SKM-1 treated with dmso at 0.1 percent for 144 hours (cell line): ENCODE data around the gene IGLL5.
"Not testable (repeated sequence)": the region's sequence is repeated elsewhere in the genome, so short reads cannot be mapped to it uniquely, and the experiment has no call there.

Source experiments
- DNase-seq: peaks from one replicate; lab custom pipeline; 2025; ENCODE audit not compliant: unreplicated experiment; lab: John Stamatoyannopoulos, UW

The IGLL5 gene

GRCh38 chr22:22884010-22884887, 3.4 kb upstream of the IGLL5 start:
- DNase-seq, result peak; percentile 91

GRCh38 chr22:22884888-22885840, 2.5 kb upstream of the IGLL5 start:
- no peak for DNase-seq

GRCh38 chr22:22886546-22886945, 1.1 kb upstream of the IGLL5 start:
- no peak for DNase-seq

GRCh38 chr22:22888571-22889353, 1.1 kb downstream of the IGLL5 start:
- no peak for DNase-seq

- no peak for DNase-seq
Measured at GRCh38 chr22:22890085-22890484, 2.5 kb downstream of the IGLL5 start.

- no peak for DNase-seq
Measured at GRCh38 chr22:22891139-22891621, 3.6 kb downstream of the IGLL5 start.

GRCh38 chr22:22892096-22893052, 4.8 kb downstream of the IGLL5 start:
- DNase-seq, result no peak

GRCh38 chr22:22893077-22893805, 5.6 kb downstream of the IGLL5 start:
- no peak for DNase-seq

GRCh38 chr22:22893891-22894739, 6.5 kb downstream of the IGLL5 start:
- DNase-seq, result no peak

GRCh38 chr22:22894740-22895731, 7.4 kb downstream of the IGLL5 start:
- DNase-seq, result no peak

GRCh38 chr22:22895776-22896445, 8.3 kb downstream of the IGLL5 start:
- DNase-seq, result no peak

- DNase-seq, result no peak
Measured at GRCh38 chr22:22896601-22897000, 9.0 kb downstream of the IGLL5 start.

- DNase-seq, result no peak
Measured at GRCh38 chr22:22897091-22897490, 9.5 kb downstream of the IGLL5 start.

- no peak for DNase-seq
Measured at GRCh38 chr22:22897947-22898346, 10.3 kb downstream of the IGLL5 start.

- not testable (repeated sequence) for DNase-seq
Measured at GRCh38 chr22:22898411-22898950, 10.9 kb downstream of the IGLL5 start.
